ENCODE measurements around the gene NEURL3.
A peak's percentile ranks its signal among the peaks of the same experiment; 100 is the strongest.

The NEURL3 gene

GRCh38 chr2:96539215-96539920 is 34.2 kb upstream of the NEURL3 start:
- no peak for DNase-seq

GRCh38 chr2:96538487-96539214 is 33.5 kb upstream of the NEURL3 start:
- peak; percentile 73 for DNase-seq

GRCh38 chr2:96537734-96538486 is 32.8 kb upstream of the NEURL3 start:
- DNase-seq: peak; percentile 35

- DNase-seq: peak; percentile 92
Observed at GRCh38 chr2:96537066-96537733, 32.0 kb upstream of the NEURL3 start.

GRCh38 chr2:96536445-96537065 is 31.4 kb upstream of the NEURL3 start, which contains the start of gene ARID5A:
TSS of gene ARID5A (plus strand) at chr2:96536752. CDS start at chr2:96536827, 75 bp downstream.
- DNase-seq: peak; percentile 97

GRCh38 chr2:96535331-96535730 is 30.2 kb upstream of the NEURL3 start:
- no peak for DNase-seq

- no peak for DNase-seq
Observed at GRCh38 chr2:96534701-96535181, 29.6 kb upstream of the NEURL3 start.

GRCh38 chr2:96534141-96534540 is 29.0 kb upstream of the NEURL3 start:
- no peak for DNase-seq

GRCh38 chr2:96533292-96534073 is 28.3 kb upstream of the NEURL3 start:
- DNase-seq: peak; percentile 40

- no peak for DNase-seq
Observed at GRCh38 chr2:96532641-96533291, 27.6 kb upstream of the NEURL3 start.

- DNase-seq: peak; percentile 97
Observed at GRCh38 chr2:96531872-96532505, 26.8 kb upstream of the NEURL3 start.

- DNase-seq: no peak
Observed at GRCh38 chr2:96531366-96531765, 26.2 kb upstream of the NEURL3 start.

GRCh38 chr2:96530474-96531357 is 25.6 kb upstream of the NEURL3 start:
- no peak for DNase-seq

GRCh38 chr2:96530144-96530430 is 24.9 kb upstream of the NEURL3 start:
- DNase-seq: no peak

GRCh38 chr2:96529376-96530143 is 24.4 kb upstream of the NEURL3 start:
- DNase-seq: no peak

GRCh38 chr2:96528700-96529375 is 23.7 kb upstream of the NEURL3 start:
- DNase-seq: peak; percentile 39

GRCh38 chr2:96528006-96528699 is 23.0 kb upstream of the NEURL3 start:
- peak; percentile 89 for DNase-seq
